B cell (primary cell): ENCODE measurements around the gene CORO2B. TPM values are rescaled to one million over a fixed set of nuclear protein-coding genes. Genes with fewer than 3 reads are reported as not detected.

ENCODE experiments used
- ATAC-seq: fragments of 200-7000 bp; cut with Tn5 transposase; one replicate; pipeline ENCODE4 v1.10.0; 2021; ENCODE audit warnings: low read depth, mild to moderate bottlenecking, moderate number of reproducible peaks, moderate library complexity
- CTCF ChIA-PET: fragments of 350-600 bp; sonication (Branson Sonifier 250); formaldehyde crosslinking; loops from one replicate; lab custom pipeline; 2021; ENCODE audit warnings: antibody characterized with exemption, inconsistent platforms; lab: Charles Lee
- POLR2A ChIA-PET: fragments of 350-600 bp; sonication (Branson Sonifier 250); formaldehyde crosslinking; loops from one replicate; lab custom pipeline; 2021; ENCODE audit warnings: antibody characterized with exemption; lab: Charles Lee
- DNase-seq: peaks from one replicate; pipeline ENCODE4 v3.0.0; 2013
- H2AFZ ChIP-seq: 2 replicates; pipeline ENCODE4 v1.6.1; 2012; ENCODE audit warnings: mild to moderate bottlenecking, low read depth, low read length; ENCODE audit not compliant: insufficient read depth, poor library complexity, severe bottlenecking
- H3K27ac ChIP-seq, 2 donors: 1 replicate in 1 of 2; 2 replicates in 1 of 2; pipeline ENCODE4 v1.5.1; 2012 to 2013; ENCODE audit warnings: low read length in 2 of 2, mild to moderate bottlenecking in 2 of 2, moderate library complexity in 1 of 2
- H3K27me3 ChIP-seq, 4 experiments: fragments of 200-600 bp in 1 of 4; sonication (generic) in 1 of 4; replicated peaks in 1 of 4; 1 replicate in 2 of 4; 2 replicates in 2 of 4; pipeline versions ENCODE4 v1.6.1 to v1.7.0; 2013 to 2016; ENCODE audit warnings: low read length in 3 of 4, mild to moderate bottlenecking in 2 of 4, mixed read lengths in 1 of 4, moderate library complexity in 1 of 4; ENCODE audit not compliant: insufficient read depth in 4 of 4, control insufficient read depth in 3 of 4; ENCODE audit errors: control extremely low read depth in 1 of 4
- H3K36me3 ChIP-seq, 2 experiments: replicated peaks in 1 of 2; 1 replicate in 1 of 2; 2 replicates in 1 of 2; pipeline versions ENCODE4 v1.6.1 to v1.7.1; 2013; ENCODE audit warnings: low read length in 1 of 2; ENCODE audit not compliant: insufficient read depth in 2 of 2, control insufficient read depth in 1 of 2; ENCODE audit errors: control extremely low read depth in 1 of 2, extremely low read depth in 1 of 2
- H3K4me1 ChIP-seq, 2 donors: fragments of 200-600 bp in 1 of 2; sonication (generic) in 1 of 2; 1 replicate in 1 of 2; 2 replicates in 1 of 2; pipeline versions ENCODE4 v1.5.1 to v1.6.1; 2013 to 2017; ENCODE audit warnings: low read length in 2 of 2; ENCODE audit not compliant: control insufficient read depth in 2 of 2, insufficient read depth in 2 of 2
- H3K4me2 ChIP-seq: replicated peaks from 2 replicates; pipeline ENCODE3; 2012; ENCODE audit warnings: mild to moderate bottlenecking, low read depth, low read length; ENCODE audit not compliant: poor library complexity, severe bottlenecking
- H3K4me3 ChIP-seq, 5 experiments: fragments of 200-600 bp in 1 of 5; sonication (generic) in 1 of 5; 1 replicate in 3 of 5; 2 replicates in 2 of 5; pipeline versions ENCODE4 v1.5.1 to v1.7.0; 2011 to 2016; ENCODE audit warnings: low read length in 4 of 5, mild to moderate bottlenecking in 4 of 5, low read depth in 2 of 5, control low read depth in 1 of 5, moderate library complexity in 1 of 5; ENCODE audit not compliant: insufficient read depth in 1 of 5; ENCODE audit errors: control extremely low read depth in 1 of 5, extremely low read depth in 1 of 5
- H3K79me2 ChIP-seq: fragments of 200-600 bp; sonication (generic); one replicate; pipeline ENCODE4 v1.6.0; 2016; ENCODE audit warnings: low read length; ENCODE audit not compliant: control insufficient read depth, insufficient read depth
- H3K9ac ChIP-seq: fragments of 200-600 bp; sonication (generic); 2 replicates; pipeline ENCODE4 v1.6.1; 2017; ENCODE audit warnings: mild to moderate bottlenecking, low read length, moderate library complexity
- H3K9me3 ChIP-seq, 3 donors: one replicate each; pipeline versions ENCODE4 v1.6.1 to v1.7.1; 2013; ENCODE audit warnings: low read length in 2 of 3; ENCODE audit not compliant: control insufficient read depth in 2 of 3, insufficient read depth in 1 of 3; ENCODE audit errors: control extremely low read depth in 1 of 3
- H4K20me1 ChIP-seq: 2 replicates; pipeline ENCODE4 v1.6.0; 2012; ENCODE audit warnings: mild to moderate bottlenecking, low read length; ENCODE audit not compliant: insufficient read depth, control insufficient read depth, poor library complexity, severe bottlenecking
- H3K27ac Mint-ChIP-seq: one replicate; pipeline ENCODE4 v1.8.0; 2021; ENCODE audit warnings: mixed read lengths
- H3K27me3 Mint-ChIP-seq: one replicate; pipeline ENCODE4 v1.8.0; 2021; ENCODE audit warnings: mixed read lengths
- H3K4me1 Mint-ChIP-seq: one replicate; pipeline ENCODE4 v1.8.0; 2021; ENCODE audit warnings: mixed read lengths
- H3K4me3 Mint-ChIP-seq: one replicate; pipeline ENCODE4 v1.8.0; 2021; ENCODE audit warnings: mixed read lengths
- H3K9me3 Mint-ChIP-seq: one replicate; pipeline ENCODE4 v1.8.0; 2022; ENCODE audit warnings: mixed read lengths; ENCODE audit not compliant: insufficient read depth
- EZH2 ChIP-seq: IDR thresholded peaks from 2 replicates; pipeline ENCODE4 v1.6.1; 2012; ENCODE audit warnings: borderline replicate concordance, low read depth, mild to moderate bottlenecking, moderate library complexity, low read length; ENCODE audit not compliant: insufficient read depth, poor library complexity, severe bottlenecking
- WGBS: methylation state at CpG from one replicate; pipeline ENCODE4 v1.1.5; 2013; ENCODE audit warnings: missing lambda C conversion rate; ENCODE audit not compliant: insufficient coverage; 5-methylcytosine and 5-hydroxymethylcytosine counted together
- intact Hi-C: fragments of 100-400 bp; cut with micrococcal nuclease; formaldehyde crosslinking; loops from one replicate; pipeline ENCODE4 v1.10.0; 2022
- polyA plus RNA-seq: library from polyadenylated mRNA; depleted of rRNA; stranded (reverse); fragments of >200 nt; gene quantifications from 2 replicates; pipeline ENCODE4 v1.2.3, GENCODE V29; 2012
- total RNA-seq, 2 donors: library from RNA; stranded (reverse); fragments of 120-200 nt in 1 of 2; gene quantifications; 1 replicate in 1 of 2; 2 replicates in 1 of 2; pipeline versions ENCODE4 v1.2.3 to v1.2.4, GENCODE V29; 2013 to 2022
- TF ChIP-seq, protein P1 (sequence below): fragments of 200-600 bp; IDR thresholded peaks from one replicate; pipeline ENCODE4 v1.8.0; 2022; ENCODE audit warnings: antibody characterized with exemption, mild to moderate bottlenecking

The CORO2B gene
- total and polyA plus RNA-seq, 2 donors (not counting 1 experiment from before 2014, with no cell fraction given): 9.5 to 11.3 TPM

DNA sequence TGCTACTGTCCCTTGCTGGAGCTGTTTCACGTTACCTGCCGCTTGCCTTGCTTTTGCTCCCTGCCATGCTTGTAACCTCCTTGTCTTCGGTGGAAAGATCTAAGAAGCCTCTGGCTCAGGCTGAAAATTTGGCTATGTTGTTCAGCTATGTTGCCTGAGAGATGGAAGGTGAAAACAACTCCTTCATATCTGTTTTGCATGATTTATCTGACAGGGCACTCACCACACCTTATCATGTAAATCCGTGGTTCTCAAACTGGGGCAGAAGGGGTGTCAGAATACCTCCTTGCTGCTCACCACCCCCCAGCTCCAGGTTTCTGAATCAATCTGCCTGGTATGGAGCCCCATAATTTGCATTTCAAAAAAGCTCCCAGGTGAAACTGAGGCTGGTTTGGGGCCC, 6.5 kb upstream of the CORO2B start:
- H3K4me1 ChIP-seq: peaks cover 20 to 26% of the 10 kb centered on the region in 2 donors
- no peak overlapping the region for H2AFZ ChIP-seq
- Mint-ChIP-seq H3K27me3 (peaks cover 53% of the 10 kb centered on the region), H3K4me3 (peak overlapping the region; percentile 4), H3K4me1 (peaks cover 13% of the 10 kb centered on the region), H3K9me3 (no peaks in the 10 kb centered on the region), H3K27ac (no peak overlapping the region)
- intact Hi-C loops: no loop called here
- CTCF ChIA-PET: interaction anchor here (1.0 to 5.2 kb wide), 3 partner anchors 9 to 102 kb away, joined by 6 to 23 read pairs (median 7); no protein-coding TSS in a partner anchor
- H3K79me2 ChIP-seq: peaks cover 9% of the 10 kb centered on the region
- no peak for TF ChIP-seq EZH2
- TF ChIP-seq, protein P1, sequence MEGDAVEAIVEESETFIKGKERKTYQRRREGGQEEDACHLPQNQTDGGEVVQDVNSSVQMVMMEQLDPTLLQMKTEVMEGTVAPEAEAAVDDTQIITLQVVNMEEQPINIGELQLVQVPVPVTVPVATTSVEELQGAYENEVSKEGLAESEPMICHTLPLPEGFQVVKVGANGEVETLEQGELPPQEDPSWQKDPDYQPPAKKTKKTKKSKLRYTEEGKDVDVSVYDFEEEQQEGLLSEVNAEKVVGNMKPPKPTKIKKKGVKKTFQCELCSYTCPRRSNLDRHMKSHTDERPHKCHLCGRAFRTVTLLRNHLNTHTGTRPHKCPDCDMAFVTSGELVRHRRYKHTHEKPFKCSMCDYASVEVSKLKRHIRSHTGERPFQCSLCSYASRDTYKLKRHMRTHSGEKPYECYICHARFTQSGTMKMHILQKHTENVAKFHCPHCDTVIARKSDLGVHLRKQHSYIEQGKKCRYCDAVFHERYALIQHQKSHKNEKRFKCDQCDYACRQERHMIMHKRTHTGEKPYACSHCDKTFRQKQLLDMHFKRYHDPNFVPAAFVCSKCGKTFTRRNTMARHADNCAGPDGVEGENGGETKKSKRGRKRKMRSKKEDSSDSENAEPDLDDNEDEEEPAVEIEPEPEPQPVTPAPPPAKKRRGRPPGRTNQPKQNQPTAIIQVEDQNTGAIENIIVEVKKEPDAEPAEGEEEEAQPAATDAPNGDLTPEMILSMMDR: no peak
- H3K4me3 ChIP-seq: no peak overlapping the region
- H4K20me1 ChIP-seq: no peaks in the 10 kb centered on the region
- no peak overlapping the region for H3K9ac ChIP-seq
- ATAC-seq (no peak), DNase-seq (no peak)
- 55% methylated on average over 3 of the region's 4 CpGs for WGBS
- H3K4me2 ChIP-seq: peak overlapping the region; percentile 15
- no peaks in the 10 kb centered on the region for H3K36me3 ChIP-seq
- peaks cover 0 to 25% (median 5%) of the 10 kb centered on the region in 4 experiments for H3K27me3 ChIP-seq
- H3K9me3 ChIP-seq: no peaks in the 10 kb centered on the region
- POLR2A ChIA-PET: no interaction called here
- H3K27ac ChIP-seq: no peak overlapping the region

DNA sequence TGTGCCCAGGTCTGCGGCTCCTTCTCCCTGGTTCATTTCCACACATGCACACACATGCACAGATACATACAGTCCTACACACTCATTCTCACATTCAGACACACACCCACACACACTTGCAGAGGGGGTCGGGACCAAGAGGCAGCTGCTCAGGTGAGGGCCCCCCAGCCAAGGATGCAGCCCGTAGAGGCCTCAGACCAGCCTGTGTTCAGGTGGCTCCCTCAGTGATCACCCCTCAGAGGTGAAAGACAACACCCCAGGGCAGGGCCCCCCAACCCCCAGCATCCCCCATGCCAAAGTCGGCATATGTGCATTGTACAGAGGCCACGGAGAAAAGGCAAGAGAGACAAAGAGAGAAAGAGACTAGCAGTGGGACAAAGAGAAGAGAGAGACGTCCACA, 5.9 kb upstream of the CORO2B start:
- peaks cover 26 to 32% of the 10 kb centered on the region in 2 donors for H3K4me1 ChIP-seq
- H3K79me2 ChIP-seq: peaks cover 9% of the 10 kb centered on the region
- H3K4me2 ChIP-seq: no peak overlapping the region
- ChIA-PET CTCF (interaction anchor here (1.3 to 5.2 kb wide), 3 partner anchors 13 to 103 kb away, joined by 5 to 23 read pairs (median 6); no protein-coding TSS in a partner anchor), POLR2A (no interaction called here)
- intact Hi-C loops: no loop called here
- no peak overlapping the region for H3K27ac ChIP-seq
- H4K20me1 ChIP-seq: no peaks in the 10 kb centered on the region
- no peak overlapping the region for H2AFZ ChIP-seq
- Mint-ChIP-seq H3K27ac (no peak overlapping the region), H3K27me3 (peaks cover 56% of the 10 kb centered on the region), H3K4me3 (no peak overlapping the region), H3K9me3 (no peaks in the 10 kb centered on the region), H3K4me1 (peaks cover 19% of the 10 kb centered on the region)
- no peaks in the 10 kb centered on the region for H3K36me3 ChIP-seq
- 92% methylated on average over 5 of the region's 6 CpGs for WGBS
- ATAC-seq: no peak
- no peak overlapping the region for H3K9ac ChIP-seq
- TF ChIP-seq, protein P1: no peak
- TF ChIP-seq EZH2: no peak
- H3K4me3 ChIP-seq: no peak overlapping the region
- peaks cover 0 to under 1% (median 0%) of the 10 kb centered on the region in 3 donors for H3K9me3 ChIP-seq
- H3K27me3 ChIP-seq: peaks cover 0 to 31% (median 5%) of the 10 kb centered on the region in 4 experiments
- no peak for DNase-seq
